Stimulated activated CD8-positive, alpha-beta memory T cell treated with anti-CD3 and anti-CD28 coated beads, Interleukin-7, amount 100 ng/mL, for 4 hours (primary cell): Measurements from ENCODE around the gene FAM184A.
"Not testable (repeated sequence)": the region's sequence is repeated elsewhere in the genome, so short reads cannot be mapped to it uniquely, and the experiment has no call there.

ENCODE experiments used
- DNase-seq, 2 donors: peaks; one replicate each; pipeline ENCODE4 v3.0.0-alpha.2; 2020; ENCODE audit warnings: low read depth in 2 of 2

The FAM184A gene

DNA sequence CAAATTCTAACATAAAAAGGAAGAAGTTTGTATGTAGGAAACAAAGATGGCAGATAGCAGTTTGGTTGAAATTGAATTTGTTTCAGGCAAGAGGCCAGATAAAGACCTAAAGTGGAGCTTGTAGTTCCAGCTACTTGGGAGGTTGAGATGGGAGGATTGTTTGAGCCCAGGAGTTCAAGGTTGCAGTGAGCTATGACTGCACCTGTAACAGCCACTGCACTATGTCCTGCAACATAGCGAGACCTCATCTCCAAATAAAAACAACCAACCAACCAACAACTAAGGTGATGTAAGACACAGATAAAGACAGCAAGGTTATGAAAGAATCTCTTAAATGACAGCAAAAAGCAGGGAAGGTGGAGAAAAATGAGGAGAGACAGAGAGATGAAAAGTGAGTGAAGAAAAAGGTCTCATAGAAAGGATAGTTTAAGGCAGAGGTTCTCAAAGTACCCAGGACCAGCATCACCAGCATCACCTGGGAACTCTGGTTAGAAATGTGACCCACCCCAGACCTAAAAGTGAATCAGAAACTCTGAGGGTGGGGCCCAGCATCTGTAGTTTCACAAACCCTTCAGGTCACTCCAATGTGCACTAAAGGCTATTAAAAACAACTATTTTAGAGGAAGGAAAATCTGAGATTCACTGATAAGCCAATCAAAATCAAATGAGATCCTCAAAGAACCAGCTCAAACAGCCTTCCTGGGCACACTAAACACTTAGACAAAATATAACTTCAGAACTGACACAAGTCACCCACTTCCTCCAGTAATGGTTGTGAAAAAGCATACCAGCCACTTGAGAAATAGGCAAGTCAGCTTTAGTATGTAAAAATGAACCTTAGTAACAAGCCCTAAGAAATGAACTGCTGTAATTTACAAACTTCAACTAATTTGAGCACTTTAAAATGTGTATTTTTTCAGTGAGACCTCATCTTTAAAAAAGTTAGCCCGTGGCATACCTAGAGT is 57.6 kb downstream of the FAM184A start:
- DNase-seq = no peak

DNA sequence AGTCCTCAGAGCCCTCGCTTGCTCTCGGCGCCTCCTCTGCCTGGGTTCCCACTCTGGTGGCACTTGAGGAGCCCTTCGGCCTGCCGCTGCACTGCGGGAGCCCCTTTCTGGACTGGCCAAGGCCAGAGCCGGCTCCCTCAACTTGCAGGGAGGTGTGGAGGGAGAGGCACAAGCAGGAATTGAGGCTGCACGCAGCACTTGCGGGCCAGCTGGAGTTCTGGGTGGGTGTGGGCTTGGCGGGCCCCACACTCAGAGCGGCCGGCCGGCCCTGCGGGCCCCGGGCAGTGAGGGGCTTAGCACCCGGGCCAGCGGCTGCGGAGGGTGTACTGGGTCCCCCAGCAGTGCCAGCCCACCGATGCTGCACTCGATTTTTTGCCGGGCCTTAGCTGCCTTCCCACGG is 63.3 kb downstream of the FAM184A start:
- not testable (repeated sequence) for DNase-seq

DNA sequence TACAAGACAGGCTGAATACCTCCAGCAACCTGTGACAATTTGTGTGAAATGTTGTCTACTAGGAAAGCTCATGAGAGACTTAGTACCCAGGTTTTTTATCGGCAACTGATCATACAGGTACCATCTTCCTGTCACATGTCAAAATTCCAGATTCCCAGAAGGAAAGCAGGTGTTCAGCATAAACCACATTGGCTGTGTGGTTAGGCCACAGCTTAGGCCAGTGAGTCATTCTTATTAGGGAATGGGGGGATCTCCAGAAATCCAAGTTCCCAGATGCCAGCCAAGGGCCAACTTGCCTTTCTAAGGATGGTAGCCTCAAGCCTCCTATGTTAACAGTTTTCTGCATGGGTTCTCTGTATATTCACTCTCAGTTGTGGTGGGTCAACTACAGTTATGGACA is 65.9 kb downstream of the FAM184A start:
- no peak for DNase-seq

DNA sequence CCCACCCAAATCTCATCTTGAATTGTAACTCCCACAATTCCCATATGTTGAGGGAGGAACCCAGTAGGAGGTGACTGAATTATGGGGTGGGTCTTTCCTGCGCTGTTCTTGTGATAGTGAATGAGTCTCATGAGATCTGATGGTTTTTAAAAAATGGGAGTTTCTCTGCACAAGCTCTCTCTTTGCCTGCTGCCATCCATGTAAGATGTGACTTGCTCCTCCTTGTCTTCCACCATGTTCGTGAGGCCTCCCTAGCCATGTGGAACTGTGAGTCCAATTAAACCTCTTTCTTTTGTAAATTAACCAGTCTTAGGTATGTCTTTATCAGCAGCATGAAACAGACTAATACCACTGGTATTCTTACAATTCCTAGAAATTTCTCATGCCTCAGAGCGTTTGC is 69.2 kb downstream of the FAM184A start:
- not testable (repeated sequence) for DNase-seq

DNA sequence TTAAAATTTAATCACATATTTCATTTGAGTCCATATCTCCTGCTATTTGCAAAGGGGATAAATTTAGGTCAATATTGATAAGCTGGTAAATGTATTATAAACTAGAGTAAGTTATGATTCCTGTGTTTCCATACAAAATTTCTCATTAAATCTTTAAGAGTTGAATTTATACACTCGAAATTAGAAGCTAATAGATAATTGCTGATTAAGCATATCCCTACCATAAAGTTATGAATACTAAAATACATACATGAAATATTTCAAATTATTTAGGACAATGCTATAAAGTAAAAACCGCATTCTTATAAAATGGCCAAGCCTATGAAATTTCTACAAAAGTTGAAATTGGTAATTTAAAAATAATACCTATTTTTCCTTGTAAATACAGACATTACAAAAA is 71.5 kb downstream of the FAM184A start:
- no peak for DNase-seq

DNA sequence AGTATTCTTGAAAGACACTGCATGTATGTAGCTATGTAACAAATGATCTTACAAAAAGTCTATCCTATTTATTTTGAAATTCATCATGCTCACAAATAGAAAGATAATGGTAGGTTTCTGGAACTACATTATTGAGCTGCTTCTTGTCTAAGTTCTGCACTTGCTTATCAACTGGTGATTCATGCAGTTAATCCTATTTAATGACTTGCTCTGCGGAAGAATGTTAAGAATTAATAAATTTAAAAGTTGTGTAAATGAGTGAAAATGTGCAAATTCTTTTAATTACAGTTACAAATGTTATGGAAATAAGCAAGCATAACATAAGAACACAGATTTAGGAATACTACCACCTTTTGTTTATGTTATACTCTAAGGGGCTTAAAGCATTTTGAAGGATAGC is 76.4 kb downstream of the FAM184A start:
- no peak for DNase-seq

DNA sequence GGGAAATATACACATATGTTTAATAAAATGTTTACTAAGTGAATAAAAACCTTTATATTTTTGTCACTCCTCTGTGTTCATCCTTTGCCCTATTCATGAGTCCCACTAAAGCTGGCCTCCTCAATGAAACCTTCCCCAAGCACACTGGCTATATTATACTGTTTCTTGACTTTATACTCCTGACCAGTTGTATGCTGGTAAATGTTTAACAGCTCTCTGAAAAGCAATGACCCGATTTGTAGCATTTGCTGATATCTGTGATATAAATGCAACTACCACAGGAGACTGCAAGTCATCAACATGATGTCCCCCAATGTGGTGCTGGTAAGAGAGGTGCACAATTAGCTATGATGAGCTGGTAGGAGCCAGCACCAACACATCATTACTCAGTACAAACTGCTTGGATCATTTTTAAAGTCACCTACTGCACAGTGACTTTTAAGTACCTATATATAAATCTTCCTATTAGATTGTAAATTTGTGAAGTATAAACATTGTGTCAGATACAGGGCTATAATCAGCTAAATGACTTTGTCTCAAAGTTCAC is 78.9 kb downstream of the FAM184A start:
- no peak for DNase-seq

DNA sequence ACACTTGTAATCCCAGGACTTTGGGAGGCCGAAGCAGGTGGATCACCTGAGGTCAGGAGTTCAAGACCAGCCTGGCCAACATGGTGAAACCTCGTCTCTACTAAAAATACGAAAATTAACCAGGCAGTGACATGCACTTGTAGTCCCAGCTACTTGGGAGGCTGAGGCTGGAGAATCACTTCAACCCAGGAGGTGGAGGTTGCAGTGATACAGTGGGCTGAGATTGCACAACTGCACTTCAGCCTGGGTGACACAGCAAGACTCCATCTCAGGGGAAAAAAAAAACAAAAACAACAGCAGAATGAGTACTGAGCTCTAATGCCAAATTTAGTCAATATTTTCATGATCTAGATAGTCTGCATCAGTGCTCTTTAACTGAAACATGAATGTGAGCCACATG is 81.0 kb downstream of the FAM184A start:
- DNase-seq = not testable (repeated sequence)

DNA sequence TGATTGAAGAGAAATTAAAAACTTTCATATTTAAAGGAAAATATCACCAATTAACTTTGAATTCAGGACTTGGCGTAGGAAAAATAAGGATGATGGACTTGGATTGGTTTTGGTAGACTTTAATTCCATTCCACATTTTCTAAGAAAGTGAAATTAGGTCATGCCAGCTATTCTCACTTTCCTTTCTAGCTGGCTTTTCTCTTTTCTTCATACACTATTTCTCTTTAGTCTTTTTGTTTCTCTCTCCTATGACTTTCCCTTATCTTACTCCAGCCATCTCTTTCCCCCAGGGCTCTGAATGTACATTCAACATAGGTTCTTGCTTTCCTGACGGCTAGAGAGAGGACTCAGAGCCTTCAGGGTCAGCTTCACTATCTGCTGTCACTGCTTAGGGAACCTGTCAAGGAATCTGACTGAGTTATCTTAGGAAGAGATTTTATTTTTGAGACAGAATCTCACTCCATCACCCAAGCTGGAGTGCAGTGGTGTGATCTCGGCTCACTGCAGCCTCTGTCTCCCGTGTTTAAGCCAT is 82.1 kb downstream of the FAM184A start:
- DNase-seq = no peak

DNA sequence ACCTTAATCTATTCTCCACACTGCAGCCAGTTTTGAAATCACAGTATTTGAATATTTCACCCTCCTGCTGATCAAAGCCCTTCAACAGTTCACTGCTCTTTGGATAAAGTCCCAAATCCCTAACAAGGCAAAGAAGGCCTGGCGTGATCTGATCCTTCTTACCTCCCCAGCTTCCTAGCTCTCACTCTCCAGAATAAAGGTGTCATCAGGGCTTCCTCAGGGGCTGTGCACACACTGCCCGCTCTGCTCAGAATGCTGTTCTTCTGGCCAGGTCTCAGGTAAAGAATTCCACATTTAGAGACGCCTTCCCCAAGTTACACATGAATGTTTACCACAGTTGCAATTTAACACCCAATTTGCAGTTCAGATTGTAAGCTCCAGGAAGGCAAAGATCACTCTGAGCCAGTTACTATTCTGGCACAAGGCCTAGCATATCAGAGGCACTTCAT is 84.6 kb downstream of the FAM184A start:
- DNase-seq = no peak

DNA sequence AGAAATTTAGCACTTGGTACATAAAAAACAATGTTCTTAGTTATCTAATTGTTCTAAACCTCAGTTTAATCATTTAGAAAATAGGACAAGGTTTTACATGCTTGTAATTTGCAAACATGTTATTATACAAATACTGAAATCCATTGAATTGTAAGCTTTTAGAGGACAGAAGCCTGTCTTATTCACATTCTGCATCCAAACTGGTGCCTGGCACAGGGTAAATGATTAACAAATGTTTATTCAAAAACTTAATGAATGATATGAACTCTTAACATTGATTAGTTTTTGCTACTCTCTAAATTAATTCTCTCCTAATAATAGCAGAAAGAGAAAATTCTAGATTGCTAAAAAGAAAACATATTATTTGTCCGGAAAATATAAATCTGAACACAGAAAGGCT is 85.1 kb downstream of the FAM184A start:
- DNase-seq = no peak

DNA sequence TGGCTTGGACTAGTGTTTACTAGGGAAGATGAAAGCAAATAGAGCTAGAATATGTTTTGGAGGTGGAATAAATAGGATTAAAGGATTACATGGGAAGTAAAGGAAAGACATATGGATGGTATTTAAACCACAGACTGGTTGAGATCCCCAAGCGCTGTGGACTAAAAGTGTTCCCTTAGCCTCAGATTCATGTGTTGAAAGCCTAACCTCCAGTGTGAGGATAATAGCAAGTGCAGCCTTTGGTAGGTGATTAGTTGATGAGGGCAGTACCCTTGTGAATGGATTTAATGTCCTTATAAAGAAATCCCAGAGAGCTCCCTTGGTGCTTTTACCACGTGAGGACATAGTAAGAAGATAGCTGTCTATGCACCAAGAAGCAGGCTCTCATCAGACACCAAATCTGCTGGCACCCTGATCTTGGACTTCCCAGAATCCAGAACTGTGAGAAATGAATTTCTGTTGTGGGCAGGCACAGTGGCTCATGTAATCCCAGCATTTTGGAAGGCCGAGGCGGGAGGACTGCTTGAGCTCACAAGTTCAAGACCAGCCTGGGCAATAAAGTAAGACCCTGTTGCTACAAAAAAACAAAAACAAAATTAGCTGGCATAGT is 86.2 kb downstream of the FAM184A start:
- DNase-seq = no peak

DNA sequence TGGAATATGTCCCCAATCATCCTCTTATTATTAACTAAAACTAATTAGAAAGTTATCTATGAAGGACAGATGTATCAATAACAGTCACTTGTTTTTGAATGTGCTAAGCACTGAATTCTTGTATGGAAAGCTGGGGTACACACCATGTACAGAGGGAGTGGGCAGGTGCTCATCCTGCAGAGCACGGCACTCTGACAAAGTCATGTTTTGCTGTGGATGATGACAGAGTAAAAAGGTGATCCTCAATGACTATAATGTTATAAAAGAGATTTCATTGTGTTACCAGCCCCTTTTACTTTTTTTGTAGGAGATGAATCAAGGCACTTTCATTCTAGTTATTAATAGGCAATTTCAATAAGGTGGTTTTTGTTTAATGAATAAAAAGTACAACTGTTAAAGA is 92.2 kb downstream of the FAM184A start:
- no peak for DNase-seq

DNA sequence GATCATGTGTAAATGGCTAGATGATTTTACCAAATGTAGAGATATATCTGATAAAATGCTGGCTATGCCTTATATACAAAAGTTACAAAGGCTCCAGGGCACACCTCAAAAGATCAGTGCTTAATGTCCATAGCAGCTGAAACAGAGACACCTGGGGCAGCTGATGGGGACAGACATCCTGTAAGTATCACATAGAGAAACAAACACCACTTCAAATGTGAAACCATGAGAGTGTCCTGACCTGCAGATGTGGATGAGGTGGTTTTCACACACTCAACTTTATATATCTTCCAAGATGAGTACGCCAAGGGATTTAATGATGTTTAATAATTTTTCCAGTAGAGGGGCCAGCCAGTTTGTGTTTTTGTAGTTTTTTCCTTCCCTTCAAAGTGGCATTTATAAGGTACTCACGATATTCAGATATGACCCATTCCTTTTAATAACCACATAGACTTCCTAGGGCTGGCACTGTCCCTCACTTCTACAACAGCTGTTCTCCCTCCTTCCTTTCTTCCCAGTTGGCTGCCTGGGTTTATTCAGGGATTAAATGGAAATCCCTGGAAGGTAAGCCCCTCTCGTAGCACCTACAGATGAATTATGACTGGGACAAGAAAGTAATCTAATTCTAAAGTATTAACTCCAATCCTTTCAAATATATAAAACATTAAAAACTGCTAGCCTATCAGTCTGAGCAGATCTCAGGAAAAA is 93.2 kb downstream of the FAM184A start:
- no peak for DNase-seq

DNA sequence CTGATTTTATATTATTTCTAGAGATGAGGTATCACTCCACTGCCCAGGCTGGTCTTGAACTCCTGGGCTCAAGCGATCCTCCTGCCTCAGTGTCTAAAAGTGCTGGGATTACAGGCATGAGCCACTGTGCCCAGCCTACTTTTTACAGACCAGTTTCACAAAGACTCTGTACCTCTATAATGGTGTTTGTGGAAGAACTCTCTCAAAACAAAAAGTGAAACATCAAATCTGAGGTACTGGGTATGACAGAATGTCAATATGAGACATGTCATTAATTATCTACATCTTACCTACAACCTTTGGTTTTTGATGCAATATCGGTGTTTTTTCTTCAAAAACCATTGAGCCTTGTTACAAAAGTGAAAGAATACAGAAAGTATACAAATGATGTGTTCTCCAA is 94.1 kb downstream of the FAM184A start:
- DNase-seq = no peak

DNA sequence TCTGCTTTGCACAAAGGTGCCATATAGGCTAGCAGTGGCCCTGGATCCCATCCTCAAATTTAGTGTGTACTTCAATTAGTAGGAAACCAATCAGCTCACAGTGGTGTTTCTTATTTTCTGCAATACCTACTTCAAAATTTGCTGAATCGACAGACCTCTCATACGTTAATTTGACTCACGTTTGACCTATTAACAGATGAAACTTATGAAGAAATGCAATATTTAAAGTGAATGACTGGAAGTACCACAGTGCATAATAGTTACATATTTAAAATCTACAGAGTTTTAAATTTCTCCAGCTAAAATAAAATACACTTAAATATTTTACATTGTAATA is 95.9 kb downstream of the FAM184A start:
- DNase-seq = no peak

DNA sequence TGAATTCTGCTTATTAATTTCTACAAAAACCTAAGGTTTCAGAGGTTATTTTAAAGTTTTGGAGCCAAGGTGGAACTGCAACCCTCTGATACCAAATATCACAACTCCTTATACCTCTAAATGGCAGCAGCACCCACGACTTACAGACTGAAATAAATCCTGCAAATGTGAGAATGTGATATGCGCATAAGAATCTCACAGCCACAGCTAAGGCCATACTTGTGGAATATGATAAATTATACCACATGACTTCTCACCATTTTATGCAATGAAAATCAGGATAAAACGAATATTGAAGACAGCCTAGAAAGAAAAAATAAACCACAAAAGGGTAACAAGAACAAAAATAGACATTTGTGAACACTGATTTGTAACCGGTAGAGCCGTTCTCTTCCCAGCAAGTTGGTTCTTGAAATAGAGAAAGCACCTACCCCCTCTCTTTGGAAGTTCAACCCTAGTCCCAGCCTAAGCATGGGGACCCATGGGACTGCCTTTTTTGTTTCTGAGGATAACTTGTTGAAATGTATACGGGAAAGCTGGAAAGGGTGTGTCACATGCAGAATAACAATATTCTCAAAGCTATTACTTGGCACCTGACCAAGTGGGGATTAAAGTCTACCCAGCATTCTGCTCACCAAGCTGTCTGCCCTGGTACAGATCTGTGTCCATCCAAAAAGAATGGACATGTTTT is 96.4 kb downstream of the FAM184A start:
- DNase-seq = no peak

DNA sequence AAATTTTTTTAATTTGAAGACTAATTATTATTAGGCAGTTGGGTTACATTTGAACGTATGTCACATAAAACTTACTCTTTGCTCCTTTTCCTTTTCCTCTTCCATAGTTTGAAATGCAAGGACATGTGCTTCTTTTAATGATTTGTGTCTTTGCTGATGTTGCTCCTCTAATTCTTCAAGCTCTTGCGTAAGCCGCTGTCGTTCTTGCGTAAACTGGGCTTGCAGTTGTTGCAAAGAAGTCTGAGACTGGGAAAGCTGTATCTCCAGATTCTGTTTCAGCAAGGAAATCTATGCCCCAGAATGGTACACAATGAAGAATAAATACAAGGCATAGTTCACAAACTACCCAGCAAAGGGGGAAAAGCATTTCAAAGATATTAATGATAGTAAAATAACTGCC is 98.4 kb downstream of the FAM184A start:
- no peak for DNase-seq

DNA sequence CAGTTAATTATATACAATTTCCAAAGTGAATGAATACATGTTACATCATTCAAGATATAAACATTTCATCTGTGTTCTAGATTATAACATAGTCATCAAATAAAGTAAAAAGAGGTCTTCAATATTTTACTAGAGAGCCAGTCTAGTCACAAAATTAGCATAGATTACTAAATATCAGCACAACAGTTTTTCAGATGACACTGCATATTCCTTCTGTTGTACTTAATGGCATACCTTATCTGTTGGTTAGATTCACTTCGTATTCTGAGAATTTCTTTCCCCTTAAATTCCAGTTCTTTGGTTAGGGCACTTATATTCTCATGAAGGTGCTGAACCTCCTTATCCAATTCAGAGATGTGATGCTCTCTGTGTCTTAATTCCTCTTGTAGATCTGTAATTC is 103.7 kb downstream of the FAM184A start:
- no peak for DNase-seq

DNA sequence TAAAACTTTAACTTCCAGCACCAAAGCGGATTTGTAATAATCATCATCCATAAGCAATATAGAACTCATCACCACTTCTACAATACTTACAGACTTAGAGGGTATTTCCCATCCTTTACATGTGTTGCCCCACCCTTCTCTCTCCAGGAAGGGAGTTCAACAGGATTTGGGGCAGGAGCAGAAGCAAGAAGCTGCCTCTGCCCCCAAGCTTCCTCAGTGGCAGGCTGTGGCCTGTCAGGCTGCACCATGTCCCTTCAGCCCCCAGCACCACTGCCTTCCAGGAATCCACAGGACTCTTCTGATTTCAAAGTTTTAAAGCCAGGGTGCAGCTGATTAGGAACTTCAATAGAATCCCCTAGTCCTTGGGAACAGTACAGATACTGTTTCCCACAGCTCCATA is 106.8 kb downstream of the FAM184A start:
- no peak for DNase-seq

DNA sequence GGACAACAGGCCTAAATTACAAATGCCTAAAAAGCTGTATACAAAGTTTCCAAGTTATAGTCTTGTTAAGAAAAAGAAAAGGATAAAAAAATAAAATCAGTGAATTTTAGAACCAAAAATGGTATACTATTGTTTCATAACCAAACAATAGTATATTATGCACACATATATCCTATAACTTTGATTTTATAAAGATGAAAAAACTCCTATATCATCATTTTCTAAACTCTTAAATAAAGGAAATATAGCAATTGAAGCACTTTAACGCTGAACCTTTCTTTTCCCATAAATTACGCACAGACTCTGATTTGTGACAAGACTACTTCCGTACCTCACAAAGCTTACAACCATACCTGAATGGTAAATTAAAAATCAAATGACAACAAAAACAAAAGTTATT is 107.6 kb downstream of the FAM184A start:
- DNase-seq = no peak

DNA sequence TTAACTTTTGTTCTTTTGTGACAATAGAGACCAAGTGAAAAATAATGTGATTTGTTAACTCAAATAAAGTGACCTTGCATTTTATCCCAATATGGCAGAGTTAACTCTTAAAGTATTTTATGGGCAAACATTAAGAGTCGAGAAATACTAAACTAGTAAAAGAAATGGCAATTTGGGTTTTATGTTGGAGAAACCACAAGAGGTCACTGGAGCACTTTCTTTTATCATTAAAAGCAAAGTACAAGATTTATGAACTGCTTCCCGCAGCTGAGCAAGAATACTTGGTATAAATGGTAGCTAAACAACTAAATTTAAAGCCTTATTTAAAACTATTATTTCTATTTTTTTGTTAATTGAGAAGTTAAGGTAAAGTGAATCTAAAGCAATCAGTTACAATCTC is 110.0 kb downstream of the FAM184A start:
- no peak for DNase-seq
